PC-9 (cell line): ENCODE data around the gene INPP4A.

Source experiments
- CTCF ChIP-seq: fragments of 200-600 bp; sonication (generic); conservative IDR thresholded peaks from 2 replicates; pipeline ENCODE4 v1.6.1; 2017; ENCODE audit warnings: mixed run types, antibody characterized with exemption, mild to moderate bottlenecking, moderate library complexity
- EZH2 ChIP-seq: fragments of 200-600 bp; sonication (generic); IDR thresholded peaks from 2 replicates; pipeline ENCODE4 v1.8.0; 2017; ENCODE audit warnings: antibody characterized with exemption, low read depth

- TF ChIP-seq CTCF, result no peak
- no peak for TF ChIP-seq EZH2
Observed at GRCh38 chr2:98565286-98565860, 120.7 kb downstream of the INPP4A start.
